C4-2B (cell line): ENCODE results near the gene LRRFIP1.

Source experiments
- H3K27ac ChIP-seq: fragments of 450-650 bp; 2 replicates; pipeline ENCODE4 v1.5.1; 2017
- CTCF ChIP-seq: fragments of 450-650 bp; conservative IDR thresholded peaks from 2 replicates; pipeline ENCODE4 v1.5.1; 2017; ENCODE audit warnings: mild to moderate bottlenecking
- ZFX ChIP-seq: fragments of 450-650 bp; IDR thresholded peaks from 2 replicates; pipeline ENCODE4 v1.6.1; 2017

The LRRFIP1 gene

GRCh38 chr2:237691908-237692600 lies 64.7 kb downstream of the LRRFIP1 start:
- no peak for TF ChIP-seq ZFX
- no peak for TF ChIP-seq CTCF
- peak overlapping the region; percentile 96 for H3K27ac ChIP-seq

GRCh38 chr2:237692601-237693290 lies 65.4 kb downstream of the LRRFIP1 start:
- TF ChIP-seq ZFX = no peak
- TF ChIP-seq CTCF = no peak
- H3K27ac ChIP-seq = peak overlapping the region; percentile 96

DNA sequence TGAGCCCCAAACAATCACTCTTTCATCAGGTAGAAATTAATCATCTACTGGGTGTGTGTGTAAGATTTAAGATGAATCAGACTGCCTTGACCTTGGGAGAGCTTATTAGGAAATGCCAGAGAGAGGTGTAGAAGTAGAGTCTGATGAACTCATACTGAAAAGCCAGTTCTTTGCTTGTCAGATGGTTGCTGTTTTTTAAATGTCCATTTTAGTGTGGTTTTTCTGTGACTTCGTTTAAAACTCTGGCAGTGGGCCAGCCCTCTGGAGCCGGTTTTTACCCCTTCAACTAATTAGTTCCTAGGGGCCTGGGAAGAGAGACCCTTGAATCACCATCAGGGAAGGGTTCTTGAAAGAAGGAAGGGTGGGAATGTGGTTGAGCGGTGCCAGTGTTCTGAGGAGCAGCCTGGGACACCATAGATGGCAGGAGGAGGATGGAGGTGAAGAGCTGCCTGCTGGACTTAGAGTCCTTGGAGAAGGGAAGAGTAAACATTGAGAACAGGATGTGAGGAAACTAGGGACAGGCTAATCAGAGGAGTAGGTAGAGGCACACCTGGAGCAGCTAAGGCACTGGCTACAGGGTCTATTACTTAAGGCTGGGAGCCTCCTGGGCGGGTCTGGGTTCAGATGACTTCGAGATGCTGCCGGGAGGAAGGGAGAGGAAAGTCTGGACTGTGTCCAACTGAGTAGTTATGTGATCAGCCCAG lies 66.1 kb downstream of the LRRFIP1 start:
- peak overlapping the region; percentile 96 for H3K27ac ChIP-seq
- TF ChIP-seq CTCF = no peak
- no peak for TF ChIP-seq ZFX

DNA sequence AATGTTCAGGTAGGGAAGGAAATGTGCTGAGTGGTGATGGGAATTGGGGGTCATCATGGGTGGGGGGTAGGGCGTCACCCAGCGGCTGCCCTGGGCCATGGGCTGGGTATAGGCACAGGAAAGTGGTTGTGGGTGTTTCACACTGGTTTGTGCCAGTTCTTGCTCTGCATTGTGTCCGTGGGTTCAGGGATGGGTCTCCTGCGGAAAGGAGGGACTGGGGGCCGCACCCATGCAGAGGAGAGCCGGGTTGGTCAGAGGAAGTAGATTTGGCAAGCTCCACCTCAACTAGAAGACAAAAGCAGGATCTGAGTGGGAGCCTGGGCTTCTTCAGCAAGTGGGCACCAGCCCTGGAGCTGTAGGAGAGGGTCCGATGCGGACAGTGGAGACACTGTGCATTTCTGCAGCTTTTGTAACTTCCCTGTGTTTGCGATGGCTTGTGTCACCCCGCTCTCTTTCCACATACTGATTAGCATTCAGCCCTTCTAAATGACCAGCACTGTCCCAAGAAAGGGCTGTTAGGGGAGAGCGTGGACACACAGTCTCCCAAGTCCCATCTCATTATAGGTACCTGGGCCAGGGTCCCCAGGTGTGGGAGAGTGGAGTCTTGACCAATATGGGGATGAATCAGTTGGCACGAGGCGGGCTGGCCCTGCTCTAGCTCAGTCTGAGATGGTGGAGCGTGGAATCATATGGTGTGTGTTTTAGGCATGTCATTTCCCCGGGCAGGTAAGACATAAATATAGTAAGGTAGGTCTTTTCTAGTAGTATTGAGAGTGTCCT lies 67.2 kb downstream of the LRRFIP1 start:
- peak overlapping the region; percentile 96 for H3K27ac ChIP-seq

GRCh38 chr2:237695201-237695780 lies 67.9 kb downstream of the LRRFIP1 start:
- peak overlapping the region; percentile 96; the same call in 1 of the 2 replicates for H3K27ac ChIP-seq
- no peak for TF ChIP-seq CTCF
- TF ChIP-seq ZFX = no peak

More for the DNA sequence above, 67.2 kb downstream of the LRRFIP1 start:
- TF ChIP-seq ZFX (no peak), CTCF (no peak)

- peak overlapping the region; percentile 24; the same call in 1 of the 2 replicates for H3K27ac ChIP-seq
- no peak for TF ChIP-seq CTCF
- TF ChIP-seq ZFX = no peak
These were observed 69.1 kb downstream of the LRRFIP1 start for GRCh38 chr2:237696461-237696860.
